Activated gamma-delta T cell treated with anti-CD3 and anti-CD28 coated beads, Interleukin-2, amount 50 U/mL, for 16 hours (primary cell): ENCODE measurements around the gene SHLD1.

Experiments
- DNase-seq: peaks from one replicate; pipeline ENCODE4 v3.0.0-alpha.2; 2020; ENCODE audit warnings: low read depth

SHLD1 gene

GRCh38 chr20:5893052-5893451 is 142.9 kb downstream of the SHLD1 start:
- DNase-seq = no peak

- no peak for DNase-seq
These were observed 143.4 kb downstream of the SHLD1 start for GRCh38 chr20:5893621-5894020.

- DNase-seq = no peak
These were observed 145.4 kb downstream of the SHLD1 start for GRCh38 chr20:5895626-5896025.

DNA sequence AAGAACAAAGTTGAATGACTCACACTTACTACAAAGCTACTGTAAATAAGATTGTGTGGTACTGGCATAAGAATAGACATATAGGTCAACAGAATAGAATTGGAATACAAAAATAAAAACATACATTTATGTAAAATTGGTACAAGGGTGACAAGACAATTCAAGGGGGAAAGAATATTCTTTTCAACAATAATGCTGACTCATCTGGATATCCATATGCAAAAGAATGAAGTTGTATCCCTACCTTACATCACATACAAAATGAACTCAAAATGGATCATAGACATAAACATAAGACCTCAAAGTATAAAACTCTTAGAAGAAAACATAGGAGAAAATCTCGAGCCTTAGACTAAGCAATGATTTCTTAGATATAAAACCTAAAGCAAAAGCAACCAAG is 149.2 kb downstream of the SHLD1 start:
- no peak for DNase-seq

GRCh38 chr20:5900908-5901307 is 150.7 kb downstream of the SHLD1 start:
- DNase-seq = no peak

DNA sequence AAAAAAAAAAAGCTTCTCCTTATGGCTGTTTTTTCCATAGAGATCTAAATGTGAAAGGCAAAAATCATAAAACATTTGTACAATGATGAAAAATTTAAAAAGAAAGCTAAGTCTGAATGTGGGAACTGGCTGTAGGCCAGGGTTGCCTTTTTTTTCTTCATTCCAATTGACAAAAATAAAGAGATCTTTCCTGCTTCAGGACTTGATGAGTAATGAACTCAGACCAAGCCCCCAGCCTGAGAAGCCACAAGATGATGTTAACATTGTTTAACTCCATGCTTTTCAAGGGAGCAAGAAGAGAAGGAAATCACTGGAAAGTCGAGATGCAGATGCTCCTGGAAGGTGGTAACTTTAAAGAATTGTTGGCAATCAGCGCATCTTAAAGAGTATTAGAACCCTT is 158.8 kb downstream of the SHLD1 start:
- no peak for DNase-seq

DNA sequence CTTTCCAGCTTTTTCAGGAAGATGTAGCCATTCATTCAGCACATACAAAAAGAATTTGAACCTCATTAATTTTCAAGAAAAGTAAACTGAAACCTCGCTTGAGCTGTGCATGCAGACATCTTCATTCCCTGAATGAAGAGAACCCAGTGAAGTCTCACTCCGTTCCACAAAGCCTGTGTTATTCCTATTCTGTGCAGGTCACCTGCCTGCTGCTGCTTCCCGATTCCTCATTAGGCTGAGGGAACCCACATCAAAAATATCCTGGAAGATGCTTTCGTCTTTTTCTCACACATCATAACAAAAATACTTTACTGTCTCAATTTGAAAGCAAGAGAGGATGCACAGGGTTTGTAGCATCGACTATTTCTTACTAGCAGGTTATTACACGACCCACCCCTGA is 160.0 kb downstream of the SHLD1 start:
- DNase-seq = no peak

DNA sequence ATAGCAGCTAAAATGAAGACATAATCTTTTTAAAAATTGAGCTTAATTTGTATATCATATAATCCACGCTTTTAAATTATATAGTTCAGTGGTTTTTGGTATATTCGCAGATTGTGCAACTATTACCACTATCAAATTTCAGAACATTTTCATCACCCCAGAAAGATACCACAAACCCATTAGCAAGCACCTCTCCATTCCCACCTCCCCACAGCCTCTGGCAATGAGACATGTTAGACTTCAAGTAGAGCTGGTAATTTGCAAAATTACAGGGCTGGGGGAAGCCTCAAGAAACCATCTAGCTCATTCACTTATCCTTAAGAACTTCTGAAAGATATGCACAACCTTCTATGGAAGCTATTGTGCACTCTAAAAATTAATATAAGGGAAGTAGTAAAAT is 163.0 kb downstream of the SHLD1 start:
- DNase-seq = no peak
